Measurements from ENCODE around the gene CREG2. TPM values are rescaled to one million over a fixed set of nuclear protein-coding genes. Genes with fewer than 3 reads are reported as not detected.

Gene CREG2, protein sequence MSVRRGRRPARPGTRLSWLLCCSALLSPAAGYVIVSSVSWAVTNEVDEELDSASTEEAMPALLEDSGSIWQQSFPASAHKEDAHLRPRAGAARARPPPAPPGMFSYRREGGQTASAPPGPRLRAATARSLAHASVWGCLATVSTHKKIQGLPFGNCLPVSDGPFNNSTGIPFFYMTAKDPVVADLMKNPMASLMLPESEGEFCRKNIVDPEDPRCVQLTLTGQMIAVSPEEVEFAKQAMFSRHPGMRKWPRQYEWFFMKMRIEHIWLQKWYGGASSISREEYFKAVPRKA
- not detected for total RNA-seq
- total RNA-seq (2013) = not detected

DNA sequence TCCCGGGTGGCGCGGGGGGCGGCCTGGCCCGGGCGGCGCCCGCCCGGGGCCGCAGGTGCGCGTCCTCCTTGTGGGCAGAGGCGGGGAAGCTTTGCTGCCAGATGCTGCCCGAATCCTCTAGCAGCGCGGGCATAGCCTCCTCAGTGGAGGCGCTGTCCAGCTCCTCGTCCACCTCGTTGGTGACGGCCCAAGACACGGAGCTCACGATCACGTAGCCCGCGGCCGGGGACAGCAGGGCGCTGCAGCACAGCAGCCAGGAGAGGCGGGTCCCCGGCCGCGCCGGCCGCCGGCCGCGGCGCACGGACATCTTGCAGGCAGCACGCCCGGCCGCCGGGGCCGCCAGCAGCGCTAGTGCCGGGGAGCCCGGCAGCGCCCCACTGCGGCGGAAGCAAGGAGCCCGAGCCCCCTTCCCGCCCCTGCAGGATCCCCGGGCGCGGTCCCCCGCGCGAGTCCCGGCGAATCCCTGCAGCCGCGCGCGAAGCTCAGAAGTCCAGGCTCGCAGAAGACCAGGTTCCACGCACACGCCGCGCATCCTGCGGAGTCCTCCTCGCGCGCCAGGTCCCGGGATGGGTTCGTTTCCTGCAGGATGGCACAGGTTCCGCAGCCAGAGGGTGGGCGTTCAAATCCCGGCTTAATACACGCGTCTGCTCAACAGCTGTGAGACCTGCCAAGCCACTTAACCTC, at the start of gene CREG2:
CREG2 (minus strand) TSS at position 353 of the 684 bp plus-strand sequence; CDS start at position 307, 46 bp downstream.
- Mint-ChIP-seq H3K4me3 (peak within 1 kb of the TSS; percentile 80), H3K27me3 (ENCODE audit: low read depth in 2 of 2) (peaks cover 32 to 72% of the 10 kb centered on the region in 2 donors), H3K9me3 (no peaks in the 10 kb centered on the region), H3K4me1 (peaks cover 5 to 6% of the 10 kb centered on the region in 2 donors), H3K27ac (no peak within 1 kb of the TSS), H3K36me3 (no peaks in the 10 kb centered on the region)
- Histone ChIP-seq H3K27ac (ENCODE audit: low read length) (no peak within 1 kb of the TSS), H3K4me1 (ENCODE audit: control insufficient read depth, insufficient read depth, low read length) (peaks cover 10% of the 10 kb centered on the region), H3K4me3 (ENCODE audit: low read length) (no peak within 1 kb of the TSS), H3K36me3 (ENCODE audit: control insufficient read depth, insufficient read depth, low read length) (no peaks in the 10 kb centered on the region), H3K9me3 (ENCODE audit: control insufficient read depth, insufficient read depth, low read length) (no peaks in the 10 kb centered on the region), H3K27me3 (ENCODE audit: control insufficient read depth, insufficient read depth, low read length) (peaks cover 24% of the 10 kb centered on the region)
- under 1% methylated on average over 79 of the region's 79 CpGs for WGBS (ENCODE audit: insufficient coverage)
- intact Hi-C loops (cut with micrococcal nuclease) = no loop called here
- DNase-seq (peak; percentile 35 to 76), ATAC-seq (peak; percentile 82 to 90 (median 86))
- TF ChIP-seq, protein P1, sequence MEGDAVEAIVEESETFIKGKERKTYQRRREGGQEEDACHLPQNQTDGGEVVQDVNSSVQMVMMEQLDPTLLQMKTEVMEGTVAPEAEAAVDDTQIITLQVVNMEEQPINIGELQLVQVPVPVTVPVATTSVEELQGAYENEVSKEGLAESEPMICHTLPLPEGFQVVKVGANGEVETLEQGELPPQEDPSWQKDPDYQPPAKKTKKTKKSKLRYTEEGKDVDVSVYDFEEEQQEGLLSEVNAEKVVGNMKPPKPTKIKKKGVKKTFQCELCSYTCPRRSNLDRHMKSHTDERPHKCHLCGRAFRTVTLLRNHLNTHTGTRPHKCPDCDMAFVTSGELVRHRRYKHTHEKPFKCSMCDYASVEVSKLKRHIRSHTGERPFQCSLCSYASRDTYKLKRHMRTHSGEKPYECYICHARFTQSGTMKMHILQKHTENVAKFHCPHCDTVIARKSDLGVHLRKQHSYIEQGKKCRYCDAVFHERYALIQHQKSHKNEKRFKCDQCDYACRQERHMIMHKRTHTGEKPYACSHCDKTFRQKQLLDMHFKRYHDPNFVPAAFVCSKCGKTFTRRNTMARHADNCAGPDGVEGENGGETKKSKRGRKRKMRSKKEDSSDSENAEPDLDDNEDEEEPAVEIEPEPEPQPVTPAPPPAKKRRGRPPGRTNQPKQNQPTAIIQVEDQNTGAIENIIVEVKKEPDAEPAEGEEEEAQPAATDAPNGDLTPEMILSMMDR (IDR thresholded peaks at IDR 0.05) = peak; percentile 58

DNA sequence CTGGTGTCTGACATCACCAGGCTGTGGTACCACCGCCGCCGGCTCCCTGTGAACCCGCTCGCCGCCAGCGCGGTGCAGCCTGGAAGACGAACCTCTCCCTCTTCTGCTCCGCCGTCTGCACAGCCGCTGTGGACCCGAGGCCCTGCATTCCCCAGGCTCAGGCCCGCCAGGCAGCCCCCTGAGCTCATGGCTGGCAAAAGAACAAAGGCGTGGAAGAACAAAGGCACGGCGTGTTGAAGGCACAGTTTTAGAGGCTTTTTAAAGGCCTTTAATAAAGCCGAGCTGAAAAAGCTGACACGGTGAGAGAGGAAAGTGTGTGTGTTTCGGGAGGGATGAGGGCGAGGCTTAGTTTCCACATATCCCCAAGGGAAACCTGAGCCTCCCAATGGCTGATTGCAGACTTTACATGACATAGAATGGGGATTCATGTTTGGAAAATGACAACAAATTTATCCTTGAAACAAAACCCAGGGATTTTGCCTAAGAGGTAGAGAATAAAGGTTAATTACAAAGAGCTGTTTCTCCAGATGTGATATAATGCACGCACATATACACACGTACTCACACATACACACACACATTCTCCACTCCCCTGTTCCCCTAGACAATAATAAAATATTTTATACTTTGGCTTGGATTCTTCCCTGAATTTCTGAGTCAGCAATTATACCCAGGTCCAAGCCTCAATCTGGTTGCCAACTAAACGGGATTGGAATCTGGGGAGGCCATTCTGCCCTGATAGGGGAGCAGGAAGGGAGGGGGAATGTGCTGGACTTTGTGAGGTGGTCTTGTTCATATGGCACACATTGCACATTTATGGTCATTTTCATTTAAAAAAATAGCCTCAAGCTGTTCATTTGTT, 47.9 kb upstream of the CREG2 start:
- Mint-ChIP-seq H3K4me3 (no peak overlapping the region), H3K27ac (no peak overlapping the region), H3K9me3 (no peaks in the 10 kb centered on the region), H3K36me3 (no peaks in the 10 kb centered on the region), H3K4me1 (no peaks in the 10 kb centered on the region), H3K27me3 (ENCODE audit: low read depth in 2 of 2) (peaks cover 6 to 8% of the 10 kb centered on the region in 2 donors)
- Histone ChIP-seq H3K9me3 (ENCODE audit: control insufficient read depth, insufficient read depth, low read length) (no peaks in the 10 kb centered on the region), H3K27ac (ENCODE audit: low read length) (no peak overlapping the region), H3K27me3 (ENCODE audit: control insufficient read depth, insufficient read depth, low read length) (no peaks in the 10 kb centered on the region), H3K36me3 (ENCODE audit: control insufficient read depth, insufficient read depth, low read length) (no peaks in the 10 kb centered on the region), H3K4me1 (ENCODE audit: control insufficient read depth, insufficient read depth, low read length) (no peaks in the 10 kb centered on the region), H3K4me3 (ENCODE audit: low read length) (no peak overlapping the region)
- no peak for ATAC-seq
- no peak for DNase-seq
- WGBS (ENCODE audit: insufficient coverage) = 92% methylated on average over 24 of the region's 24 CpGs
- intact Hi-C loops (cut with micrococcal nuclease) = no loop called here
- TF ChIP-seq, protein P1 (IDR thresholded peaks at IDR 0.05) = no peak

DNA sequence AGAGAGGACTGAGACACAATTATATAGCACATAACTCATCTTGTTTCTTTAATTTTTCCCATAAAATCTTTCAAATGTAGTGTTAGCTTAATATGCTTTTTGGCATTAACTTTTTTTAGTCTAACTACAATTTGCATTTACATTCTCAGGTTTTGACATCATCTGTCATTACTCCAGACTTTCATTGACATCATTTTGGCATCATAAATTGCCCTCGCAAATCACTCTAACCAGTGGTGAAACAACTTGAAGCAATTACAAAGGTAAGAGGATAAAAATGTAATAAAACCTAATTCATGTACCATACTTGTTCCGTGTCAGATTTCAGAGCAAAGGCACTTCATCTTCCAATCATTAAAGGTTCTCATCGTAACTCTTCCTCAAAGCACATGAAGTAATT, 46.2 kb upstream of the CREG2 start:
- H3K27ac ChIP-seq (ENCODE audit: low read length) = no peak overlapping the region
- no peaks in the 10 kb centered on the region for H3K27me3 ChIP-seq (ENCODE audit: control insufficient read depth, insufficient read depth, low read length)
- H3K27me3 Mint-ChIP-seq (ENCODE audit: low read depth in 2 of 2) = peaks cover 6 to 8% of the 10 kb centered on the region in 2 donors
- no peaks in the 10 kb centered on the region for H3K36me3 ChIP-seq (ENCODE audit: control insufficient read depth, insufficient read depth, low read length)
- ATAC-seq (no peak), DNase-seq (no peak)
- no peak overlapping the region for H3K27ac Mint-ChIP-seq
- H3K4me3 ChIP-seq (ENCODE audit: low read length) = no peak overlapping the region
- H3K4me1 Mint-ChIP-seq = no peaks in the 10 kb centered on the region
- H3K4me1 ChIP-seq (ENCODE audit: control insufficient read depth, insufficient read depth, low read length) = no peaks in the 10 kb centered on the region
- no peaks in the 10 kb centered on the region for H3K9me3 ChIP-seq (ENCODE audit: control insufficient read depth, insufficient read depth, low read length)
- no peak overlapping the region for H3K4me3 Mint-ChIP-seq
- TF ChIP-seq, protein P1 (IDR thresholded peaks at IDR 0.05) = no peak
- WGBS (ENCODE audit: insufficient coverage) = no CpG with 5 or more reads among the region's 3 CpGs
- H3K9me3 Mint-ChIP-seq = no peaks in the 10 kb centered on the region
- H3K36me3 Mint-ChIP-seq = no peaks in the 10 kb centered on the region
- intact Hi-C loops (cut with micrococcal nuclease) = no loop called here

Data from natural killer cell (primary cell).